Chondrocyte (in vitro differentiated cells): ENCODE data around the gene RASL10B. TPM values are rescaled to one million over a fixed set of nuclear protein-coding genes. Genes with fewer than 3 reads are reported as not detected.

Source experiments
- DNase-seq: peaks from one replicate; pipeline ENCODE4 v3.0.0; 2021; ENCODE audit warnings: mixed read lengths, low spot score
- H3K27ac Mint-ChIP-seq: one replicate; pipeline ENCODE4 v1.8.0; 2021; ENCODE audit warnings: mild to moderate bottlenecking, moderate library complexity, mixed read lengths; ENCODE audit not compliant: unreplicated experiment
- H3K27me3 Mint-ChIP-seq: 2 replicates; pipeline ENCODE4 v1.8.0; 2021; ENCODE audit warnings: low read depth, mixed read lengths
- H3K36me3 Mint-ChIP-seq: 2 replicates; pipeline ENCODE4 v1.8.0; 2021; ENCODE audit warnings: low read depth, mixed read lengths
- H3K4me1 Mint-ChIP-seq: 2 replicates; pipeline ENCODE4 v1.8.0; 2021; ENCODE audit warnings: low read depth, mild to moderate bottlenecking, mixed read lengths
- H3K4me3 Mint-ChIP-seq: one replicate; pipeline ENCODE4 v1.8.0; 2021; ENCODE audit warnings: mild to moderate bottlenecking, moderate library complexity, mixed read lengths; ENCODE audit not compliant: unreplicated experiment
- H3K9me3 Mint-ChIP-seq: 2 replicates; pipeline ENCODE4 v1.8.0; 2021; ENCODE audit warnings: low read depth, mixed read lengths
- total RNA-seq: library from RNA; stranded (reverse); gene quantifications from 3 replicates; pipeline ENCODE4 v1.2.1, GENCODE V29; 2021
- TF ChIP-seq, protein P1 (sequence below): fragments of 200-600 bp; sonication (generic); IDR thresholded peaks from 2 replicates; pipeline ENCODE4 v1.5.0; 2021; ENCODE audit warnings: antibody characterized with exemption, mild to moderate bottlenecking, moderate library complexity

The RASL10B gene
- total RNA-seq, 1 donor from 2014 or later: 21.3 TPM

DNA sequence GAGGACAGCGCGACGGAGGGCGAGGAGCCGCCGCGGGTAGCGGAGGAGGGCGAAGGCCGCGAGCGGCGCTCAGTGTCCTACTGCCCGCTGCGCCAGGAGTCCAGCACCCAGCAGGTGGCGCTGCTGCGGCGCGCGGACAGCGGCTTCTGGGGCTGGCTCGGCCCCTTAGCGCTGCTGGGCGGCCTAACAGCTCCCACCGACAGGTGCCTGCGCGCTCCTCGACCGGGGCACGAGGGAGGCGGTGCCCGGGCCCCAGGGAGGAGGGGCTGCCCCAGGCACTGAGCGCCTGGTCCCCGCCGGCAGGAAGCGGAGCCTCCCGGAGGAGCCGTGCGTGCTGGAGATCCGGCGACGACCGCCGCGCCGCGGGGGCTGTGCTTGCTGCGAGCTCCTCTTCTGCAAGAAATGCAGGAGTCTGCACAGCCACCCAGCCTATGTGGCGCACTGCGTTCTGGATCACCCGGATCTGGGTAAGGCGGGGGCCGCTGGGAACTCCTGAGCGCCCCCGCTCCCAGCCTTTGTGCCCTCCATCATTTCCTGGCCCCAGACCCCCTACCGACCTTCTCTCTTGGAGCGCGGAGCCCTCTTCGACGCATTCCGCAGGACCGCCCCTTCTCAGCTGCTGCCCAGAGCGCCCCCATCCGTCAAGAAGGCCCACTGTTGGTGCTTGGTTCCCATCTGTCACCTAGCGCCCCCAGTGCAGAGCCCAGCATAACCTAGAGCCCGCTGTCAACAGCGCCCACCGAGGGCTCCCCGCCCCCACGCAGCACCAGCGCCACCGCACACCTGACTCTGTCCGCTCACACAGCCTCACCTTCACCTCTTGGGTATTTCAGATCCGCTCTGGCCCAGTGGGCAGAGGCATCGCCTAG is 32.9 kb downstream of the RASL10B start:
- peak overlapping the region; percentile 57 for H3K27ac Mint-ChIP-seq
- DNase-seq: no peak

DNA sequence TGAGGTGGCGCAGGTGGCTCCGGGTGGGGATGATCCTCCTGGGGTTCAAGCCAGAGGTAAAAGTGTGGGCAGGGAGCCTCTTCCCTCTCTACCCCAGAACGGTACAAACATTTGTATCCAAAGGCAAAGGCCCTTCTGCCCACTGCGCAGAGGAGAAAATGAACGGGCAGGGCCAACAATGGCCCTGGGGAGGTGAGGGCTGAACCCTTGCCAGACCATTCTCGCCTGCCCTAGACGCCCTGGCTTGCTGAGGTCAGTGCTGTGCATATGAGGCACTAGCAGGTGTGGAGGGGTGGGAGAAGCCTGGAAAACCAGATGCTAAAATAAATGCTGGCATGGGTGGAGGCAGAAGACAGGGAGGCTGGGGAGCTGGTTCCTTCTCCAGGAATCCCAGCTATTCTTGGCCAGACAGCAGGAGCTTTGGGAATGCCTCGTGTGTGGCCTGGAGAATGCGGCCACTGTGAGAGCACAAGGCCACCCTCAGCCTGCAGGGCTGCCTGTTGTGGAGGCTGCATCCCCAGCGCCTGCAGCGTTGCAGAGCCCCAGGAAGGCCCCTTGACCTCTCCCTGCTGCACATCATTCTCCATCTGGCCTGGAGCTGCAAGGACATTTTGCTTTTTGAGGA is 33.8 kb downstream of the RASL10B start:
- TF ChIP-seq, protein P1, sequence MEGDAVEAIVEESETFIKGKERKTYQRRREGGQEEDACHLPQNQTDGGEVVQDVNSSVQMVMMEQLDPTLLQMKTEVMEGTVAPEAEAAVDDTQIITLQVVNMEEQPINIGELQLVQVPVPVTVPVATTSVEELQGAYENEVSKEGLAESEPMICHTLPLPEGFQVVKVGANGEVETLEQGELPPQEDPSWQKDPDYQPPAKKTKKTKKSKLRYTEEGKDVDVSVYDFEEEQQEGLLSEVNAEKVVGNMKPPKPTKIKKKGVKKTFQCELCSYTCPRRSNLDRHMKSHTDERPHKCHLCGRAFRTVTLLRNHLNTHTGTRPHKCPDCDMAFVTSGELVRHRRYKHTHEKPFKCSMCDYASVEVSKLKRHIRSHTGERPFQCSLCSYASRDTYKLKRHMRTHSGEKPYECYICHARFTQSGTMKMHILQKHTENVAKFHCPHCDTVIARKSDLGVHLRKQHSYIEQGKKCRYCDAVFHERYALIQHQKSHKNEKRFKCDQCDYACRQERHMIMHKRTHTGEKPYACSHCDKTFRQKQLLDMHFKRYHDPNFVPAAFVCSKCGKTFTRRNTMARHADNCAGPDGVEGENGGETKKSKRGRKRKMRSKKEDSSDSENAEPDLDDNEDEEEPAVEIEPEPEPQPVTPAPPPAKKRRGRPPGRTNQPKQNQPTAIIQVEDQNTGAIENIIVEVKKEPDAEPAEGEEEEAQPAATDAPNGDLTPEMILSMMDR: no peak
- DNase-seq: no peak
- Mint-ChIP-seq H3K36me3 (no peaks in the 10 kb centered on the region), H3K9me3 (no peaks in the 10 kb centered on the region), H3K4me1 (peaks cover 21% of the 10 kb centered on the region), H3K27ac (peak overlapping the region; percentile 36), H3K4me3 (no peak overlapping the region), H3K27me3 (peaks cover 1% of the 10 kb centered on the region)

More for the DNA sequence above, 32.9 kb downstream of the RASL10B start:
- no peaks in the 10 kb centered on the region for H3K9me3 Mint-ChIP-seq
- TF ChIP-seq, protein P1: peak; percentile 91
- peaks cover 1% of the 10 kb centered on the region for H3K27me3 Mint-ChIP-seq
- H3K36me3 Mint-ChIP-seq: no peaks in the 10 kb centered on the region
- peaks cover 21% of the 10 kb centered on the region for H3K4me1 Mint-ChIP-seq
- H3K4me3 Mint-ChIP-seq: peak overlapping the region; percentile 75

- TF ChIP-seq, protein P1: no peak
- DNase-seq: no peak
- Mint-ChIP-seq H3K36me3 (no peaks in the 10 kb centered on the region), H3K9me3 (no peaks in the 10 kb centered on the region), H3K27me3 (peaks cover 1% of the 10 kb centered on the region), H3K4me1 (peaks cover 21% of the 10 kb centered on the region), H3K27ac (peak overlapping the region; percentile 36), H3K4me3 (no peak overlapping the region)
These were observed 34.5 kb downstream of the RASL10B start for GRCh38 chr17:35765756-35766488.

- TF ChIP-seq, protein P1: no peak
- DNase-seq: no peak
- H3K4me3 Mint-ChIP-seq: no peak overlapping the region
- no peaks in the 10 kb centered on the region for H3K36me3 Mint-ChIP-seq
- H3K27me3 Mint-ChIP-seq: peaks cover under 1% of the 10 kb centered on the region
- no peaks in the 10 kb centered on the region for H3K9me3 Mint-ChIP-seq
- peaks cover 20% of the 10 kb centered on the region for H3K4me1 Mint-ChIP-seq
- no peak overlapping the region for H3K27ac Mint-ChIP-seq
These were observed 35.0 kb downstream of the RASL10B start for GRCh38 chr17:35766489-35766877.

DNA sequence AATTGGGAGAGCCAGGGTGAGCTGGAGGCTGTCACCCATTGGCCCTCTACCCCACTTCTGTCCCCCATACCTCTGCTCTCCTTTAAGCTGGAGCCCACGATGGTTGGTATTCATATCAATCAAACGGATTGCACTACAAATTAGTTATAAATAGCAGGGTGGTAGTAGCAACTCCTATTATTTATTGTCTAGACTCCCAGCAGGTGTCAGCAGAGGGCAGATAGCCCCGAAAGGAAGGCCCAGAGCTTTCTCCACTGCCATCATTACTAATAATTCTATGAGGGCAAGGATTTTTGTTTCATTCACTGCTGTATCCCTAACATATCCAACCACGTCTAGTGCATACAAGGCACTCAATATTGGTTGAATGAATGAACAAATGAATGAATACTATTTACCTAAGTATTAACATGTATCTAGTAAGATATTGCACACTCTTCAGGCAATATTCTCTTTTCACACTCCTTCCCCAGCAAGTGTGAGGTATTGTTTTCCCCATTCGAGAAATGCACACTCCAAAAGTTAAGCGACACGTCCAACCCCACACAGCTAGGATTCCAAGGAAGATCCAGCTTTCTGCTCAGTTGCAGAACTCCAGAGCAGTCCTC is 35.6 kb downstream of the RASL10B start:
- DNase-seq: no peak
- Mint-ChIP-seq H3K4me3 (no peak overlapping the region), H3K4me1 (peaks cover 18% of the 10 kb centered on the region), H3K9me3 (no peaks in the 10 kb centered on the region), H3K27ac (no peak overlapping the region), H3K27me3 (no peaks in the 10 kb centered on the region), H3K36me3 (no peaks in the 10 kb centered on the region)
- TF ChIP-seq, protein P1: peak; percentile 83
